Keratinocyte (primary cell): ENCODE data around the gene TALDO1.

Experiments
- CTCF ChIP-seq, 3 experiments: IDR thresholded peaks in 1 of 3; conservative IDR thresholded peaks in 1 of 3; optimal IDR thresholded peaks in 1 of 3; 2 replicates in 2 of 3; 3 replicates in 1 of 3; pipeline versions ENCODE3 to v1.5.1; 2011; ENCODE audit warnings: low read length in 3 of 3, mild to moderate bottlenecking in 3 of 3, moderate library complexity in 2 of 3, control low read depth in 1 of 3, inconsistent platforms in 1 of 3; ENCODE audit not compliant: insufficient read depth in 2 of 3; ENCODE audit errors: extremely low read depth in 1 of 3
- EZH2 ChIP-seq: IDR thresholded peaks from one replicate; pipeline ENCODE4 v1.6.1; 2012; ENCODE audit warnings: inconsistent platforms, mild to moderate bottlenecking, low read length, moderate library complexity

- TF ChIP-seq CTCF (optimal IDR thresholded peaks at IDR 0.05 in 1 of 3, IDR thresholded peaks at IDR 0.05 in 1 of 3, conservative IDR thresholded peaks at IDR 0.05 in 1 of 3; ENCODE audit: extremely low read depth in 1 of 3, insufficient read depth in 2 of 3, low read length in 3 of 3) = no peak
- TF ChIP-seq EZH2 = no peak
Measured at GRCh38 chr11:773425-773824, 26.2 kb downstream of the TALDO1 start.
